GM21447 (cell line): ENCODE measurements around the gene PPP1R9A.

Experiments used
- ATAC-seq: cut with Tn5 transposase; IDR thresholded peaks from one replicate; pipeline ENCODE4 v1.9.1; 2021; ENCODE audit not compliant: unreplicated experiment

The PPP1R9A gene

GRCh38 chr7:95095259-95095965 is 188.0 kb downstream of the PPP1R9A start:
- no peak for ATAC-seq

GRCh38 chr7:95095966-95096540 is 188.7 kb downstream of the PPP1R9A start:
- ATAC-seq = no peak

DNA sequence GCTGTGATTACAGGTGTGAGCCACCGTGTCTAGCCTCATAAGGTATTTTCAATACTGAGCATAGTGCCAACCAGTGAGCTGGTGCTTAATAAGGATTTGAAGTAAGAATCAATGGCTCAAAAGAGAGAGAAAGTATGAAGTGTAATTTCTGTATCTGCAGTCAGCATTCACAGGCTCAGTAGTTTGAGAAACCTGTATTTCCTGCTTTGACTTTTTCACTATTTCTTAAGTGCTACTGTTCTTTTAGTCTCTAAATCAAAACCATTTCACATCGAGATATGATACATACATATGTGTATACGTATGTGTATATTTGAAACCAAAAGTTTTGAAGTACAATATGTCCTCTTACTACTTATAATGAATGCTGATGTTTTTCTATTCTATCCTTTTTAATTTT is 189.9 kb downstream of the PPP1R9A start:
- no peak for ATAC-seq

GRCh38 chr7:95097851-95098250 is 190.5 kb downstream of the PPP1R9A start:
- no peak for ATAC-seq

GRCh38 chr7:95099106-95099505 is 191.7 kb downstream of the PPP1R9A start:
- no peak for ATAC-seq

DNA sequence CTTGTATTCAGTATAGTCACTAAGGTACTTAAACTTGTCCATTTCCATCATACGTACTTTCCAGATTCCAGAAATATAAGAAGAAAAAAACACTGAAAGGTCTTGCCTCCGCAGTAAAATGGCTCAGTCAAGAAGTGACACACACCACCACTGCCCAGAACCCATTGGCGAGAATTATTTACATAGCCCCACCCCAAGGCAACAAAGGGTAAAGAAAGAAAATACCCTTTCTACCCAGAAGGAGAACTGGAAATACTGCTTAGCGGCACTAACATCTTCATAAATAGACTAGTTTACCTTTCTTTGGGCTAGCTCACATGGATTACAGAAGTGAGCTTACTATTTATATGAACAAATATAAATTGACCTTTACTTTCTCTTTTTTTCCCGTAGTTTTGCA is 194.0 kb downstream of the PPP1R9A start:
- ATAC-seq = no peak

GRCh38 chr7:95102662-95103061 is 195.3 kb downstream of the PPP1R9A start:
- no peak for ATAC-seq

DNA sequence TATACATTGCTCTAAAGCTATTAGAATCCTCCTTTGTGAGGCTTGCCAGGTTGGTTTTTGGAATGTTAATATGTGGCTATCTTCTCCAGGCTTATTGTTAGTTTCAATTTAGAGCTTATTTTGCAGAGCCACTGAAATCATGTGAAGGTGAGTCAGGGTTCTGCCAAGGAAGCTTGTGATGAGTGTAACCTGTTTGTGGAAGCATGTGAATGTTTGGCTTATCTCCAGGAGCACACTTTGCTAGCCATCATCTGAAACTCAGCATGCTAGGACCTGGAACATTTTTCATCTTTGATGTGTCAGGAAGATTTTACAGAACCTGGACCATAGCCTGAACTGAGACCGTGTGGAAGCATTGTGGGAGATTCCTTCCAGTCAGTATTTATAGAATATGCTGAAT is 197.3 kb downstream of the PPP1R9A start:
- no peak for ATAC-seq

DNA sequence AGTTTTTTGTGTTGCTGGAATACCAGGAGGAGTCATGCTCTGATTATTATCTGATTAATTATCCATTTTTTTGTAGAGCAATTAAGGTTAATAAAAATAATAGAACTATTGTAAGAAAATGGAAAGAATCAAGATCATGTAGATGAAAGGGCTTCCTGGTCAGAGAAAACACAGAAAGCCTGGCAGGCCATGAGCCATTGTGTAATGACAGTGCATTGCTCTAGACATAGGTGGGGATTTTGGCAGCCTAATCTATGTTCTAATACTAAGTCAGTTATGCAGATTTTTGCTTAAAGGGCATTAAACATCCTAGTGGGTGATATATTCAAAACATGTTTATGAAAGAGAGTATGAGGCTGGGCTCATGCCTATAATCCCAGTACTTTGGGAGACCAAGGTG is 198.2 kb downstream of the PPP1R9A start:
- ATAC-seq = no peak

DNA sequence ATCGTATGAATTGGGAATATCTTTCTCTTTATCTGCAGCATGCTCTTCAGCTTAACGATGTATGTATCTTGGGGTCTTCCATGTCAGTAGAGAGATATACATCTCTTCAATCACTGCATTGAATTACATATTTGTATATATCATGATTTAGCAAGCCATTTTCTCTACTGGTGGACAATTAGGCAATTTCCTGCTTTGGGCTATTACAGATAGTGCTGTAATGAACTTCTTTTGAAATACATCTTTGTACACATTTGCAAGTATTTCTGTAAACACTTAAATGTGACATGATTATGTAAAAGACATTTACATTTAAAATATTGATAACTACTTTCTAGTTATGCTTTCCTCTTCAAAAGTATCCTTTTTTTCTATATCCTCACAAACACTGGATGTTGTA is 199.0 kb downstream of the PPP1R9A start:
- ATAC-seq = no peak

DNA sequence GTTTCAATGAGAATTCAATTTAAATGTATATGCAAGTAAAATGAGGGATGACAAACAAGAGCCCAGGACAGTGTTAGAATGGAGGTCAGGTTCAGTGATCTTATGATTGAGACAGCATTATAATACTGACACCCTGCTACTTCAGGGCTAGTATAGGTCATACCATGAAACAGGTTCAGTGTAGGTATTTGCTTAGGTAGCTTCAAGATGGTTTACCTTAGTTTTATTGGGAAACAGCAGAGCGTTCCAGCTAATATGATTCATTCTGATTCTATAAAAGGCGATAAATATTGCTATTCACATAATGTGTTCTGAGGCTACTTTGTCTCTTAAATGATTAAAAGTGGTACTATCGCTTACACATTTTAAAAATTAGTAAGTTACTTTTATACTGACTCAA is 203.3 kb downstream of the PPP1R9A start:
- ATAC-seq = no peak

DNA sequence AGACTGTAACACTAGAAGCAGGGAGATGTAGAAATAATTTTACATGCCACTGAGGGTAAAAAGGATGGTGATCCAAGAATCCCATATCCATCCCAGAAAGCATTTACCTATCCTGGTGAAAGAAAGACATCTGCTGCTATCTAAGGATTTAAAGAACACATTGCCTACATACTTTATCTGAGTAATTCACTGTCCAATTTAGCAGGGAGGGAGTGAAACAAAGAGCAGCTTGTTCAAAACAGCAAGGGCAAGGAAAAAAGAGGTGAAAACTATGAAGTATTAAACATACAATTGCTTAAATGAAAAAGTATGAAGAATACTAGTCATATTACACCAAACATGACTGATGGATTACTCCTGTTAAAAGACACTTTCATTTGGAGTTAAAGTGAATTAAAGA is 206.2 kb downstream of the PPP1R9A start:
- no peak for ATAC-seq

GRCh38 chr7:95126053-95126709 is 218.8 kb downstream of the PPP1R9A start:
- ATAC-seq = no peak

GRCh38 chr7:95132500-95132899 is 225.1 kb downstream of the PPP1R9A start:
- ATAC-seq = no peak

DNA sequence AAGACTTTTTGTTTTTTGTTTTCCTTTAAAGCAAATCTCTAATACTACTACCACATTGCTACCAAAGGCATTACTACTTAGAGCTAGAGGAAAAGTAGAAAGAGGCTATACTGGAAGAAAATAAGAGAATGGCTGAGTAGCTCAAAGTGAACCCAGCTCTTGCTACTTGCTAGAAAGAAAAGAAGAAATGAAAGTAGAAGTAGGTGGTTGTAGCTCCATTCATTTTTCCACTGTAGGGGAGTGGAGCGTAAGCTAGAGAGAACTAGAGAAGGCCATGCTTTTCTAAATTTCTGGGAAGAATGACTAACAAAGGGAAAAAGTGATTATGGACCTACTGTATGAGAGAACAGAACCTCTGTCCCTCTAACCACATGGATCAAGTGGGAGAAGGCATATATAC is 232.5 kb downstream of the PPP1R9A start:
- ATAC-seq = no peak

- ATAC-seq = no peak
Measured at GRCh38 chr7:95141755-95142154, 234.4 kb downstream of the PPP1R9A start.

DNA sequence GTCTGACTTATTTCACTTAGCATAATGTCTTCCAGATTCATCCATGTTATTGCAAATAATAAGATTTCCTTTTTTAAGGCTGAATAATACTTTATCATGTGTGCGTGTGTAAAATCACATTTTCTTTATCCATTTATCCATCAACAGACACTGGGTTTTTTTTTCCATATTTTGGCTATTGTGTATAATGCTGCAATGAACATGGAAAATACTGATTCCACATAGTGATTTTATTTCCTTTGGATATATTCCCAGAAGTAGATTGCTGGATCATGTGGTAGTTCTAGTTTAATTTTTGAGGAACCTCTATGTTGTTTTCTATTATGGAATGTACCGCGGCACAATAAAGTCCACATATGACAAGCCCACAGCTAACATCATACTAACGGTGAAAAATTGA is 236.9 kb downstream of the PPP1R9A start:
- no peak for ATAC-seq

DNA sequence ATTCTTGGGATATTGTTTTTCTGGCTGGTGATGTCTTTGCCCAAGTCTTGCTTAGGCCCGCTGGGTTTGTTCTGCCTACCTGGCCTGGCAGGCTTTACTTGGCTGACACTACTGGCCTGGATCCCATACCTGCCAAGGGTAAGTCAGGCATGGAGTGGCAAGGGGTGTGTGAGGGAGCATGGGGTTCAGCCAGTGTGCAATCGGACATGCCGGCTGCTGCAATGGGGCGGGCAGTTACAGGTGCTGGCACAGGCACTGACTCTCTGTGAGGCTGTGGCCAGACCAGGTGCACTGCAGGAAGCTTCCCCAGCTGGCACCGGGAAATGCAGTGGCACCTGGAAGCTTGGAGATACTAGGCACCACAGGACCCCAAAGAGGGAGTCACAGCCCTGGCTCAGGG is 248.6 kb downstream of the PPP1R9A start:
- ATAC-seq = no peak

DNA sequence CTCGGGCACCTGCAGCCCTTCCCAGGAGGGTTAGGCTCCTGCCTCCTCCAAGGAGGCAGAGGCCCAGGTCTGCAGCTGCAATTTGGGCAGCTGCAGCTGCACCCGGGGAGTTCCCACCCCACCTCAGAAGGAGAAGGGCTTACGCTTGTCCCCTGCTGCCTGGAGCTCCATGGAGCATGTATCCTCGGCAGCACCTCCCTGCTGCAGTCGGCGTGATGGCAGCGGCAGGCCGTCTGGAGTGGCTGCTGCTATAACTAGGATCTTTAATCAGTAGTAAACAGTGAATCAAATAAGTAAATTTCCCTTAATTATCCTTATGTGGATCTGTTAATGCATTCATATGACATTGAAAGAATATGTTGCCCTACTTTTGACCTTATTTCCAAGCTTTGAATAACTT is 250.0 kb downstream of the PPP1R9A start:
- ATAC-seq = no peak

- ATAC-seq = no peak
Measured at GRCh38 chr7:95169678-95170077, 262.3 kb downstream of the PPP1R9A start.

DNA sequence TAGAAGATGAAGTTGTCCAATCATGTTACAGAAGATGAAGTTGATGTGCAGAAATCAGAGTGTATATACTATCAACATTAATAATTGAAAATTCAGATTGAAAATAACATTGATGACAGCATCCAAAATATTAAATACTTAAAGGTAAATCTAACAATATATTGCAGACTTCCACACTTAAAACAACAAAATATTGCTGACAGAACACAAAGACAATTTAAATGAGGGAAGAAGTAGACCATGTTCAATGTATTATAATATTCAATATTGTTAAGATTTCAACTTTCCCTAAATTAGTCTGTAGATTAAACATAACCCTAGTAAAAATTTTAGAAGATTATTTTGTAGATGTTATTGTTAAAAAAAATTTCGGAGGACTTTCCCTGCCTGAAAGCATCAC is 265.0 kb downstream of the PPP1R9A start:
- ATAC-seq = no peak

GRCh38 chr7:95190515-95190914 is 283.1 kb downstream of the PPP1R9A start:
- no peak for ATAC-seq

DNA sequence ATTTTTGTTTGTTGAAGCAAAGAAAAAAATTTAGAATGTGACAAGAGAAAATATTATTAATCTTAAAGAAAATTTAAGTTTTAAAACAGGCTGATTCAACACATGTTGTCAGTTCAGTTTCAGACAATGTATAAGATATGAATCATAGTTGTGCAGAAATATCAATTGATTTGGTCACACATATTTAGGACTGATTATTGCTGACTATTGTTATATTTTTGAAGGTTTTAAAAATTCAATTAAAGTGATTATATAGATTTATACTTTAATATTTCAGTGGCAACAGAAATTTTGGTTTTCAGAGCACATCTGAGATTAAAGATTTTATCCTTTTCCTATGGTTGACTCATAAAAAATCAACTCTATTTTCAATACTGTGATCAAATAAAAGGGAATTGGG is 284.4 kb downstream of the PPP1R9A start:
- ATAC-seq = no peak
